H1 (cell line): ENCODE results near the gene SCUBE2.

Source experiments
- ASH2L ChIP-seq: fragments of 200-600, 300-600 bp; sonication (generic); IDR thresholded peaks from one replicate; pipeline ENCODE4 v1.7.1; 2017; ENCODE audit warnings: low read length
- CHD1 ChIP-seq: IDR thresholded peaks from 2 replicates; pipeline ENCODE4 v1.6.1; 2012; ENCODE audit warnings: low read depth, low read length, improper control_type of control experiment
- CTCF ChIP-seq, 3 experiments: IDR thresholded peaks; 1 replicate in 2 of 3; 2 replicates in 1 of 3; pipeline versions ENCODE4 v1.5.1 to v1.6.1; 2011; ENCODE audit warnings: low read length in 3 of 3, mild to moderate bottlenecking in 3 of 3, inconsistent platforms in 2 of 3, low read depth in 1 of 3, moderate library complexity in 1 of 3; ENCODE audit not compliant: insufficient read depth in 1 of 3; ENCODE audit errors: control extremely low read depth in 1 of 3
- EP300 ChIP-seq, 2 experiments: IDR thresholded peaks; 1 replicate in 1 of 2; 2 replicates in 1 of 2; pipeline ENCODE4 v1.6.1; 2011 to 2012; ENCODE audit warnings: low read depth in 2 of 2, low read length in 2 of 2, mild to moderate bottlenecking in 2 of 2, borderline replicate concordance in 1 of 2, inconsistent platforms in 1 of 2, moderate library complexity in 1 of 2
- EZH2 ChIP-seq: fragments of 200-600 bp; sonication (generic); IDR thresholded peaks from 2 replicates; pipeline ENCODE4 v1.7.1; 2012; ENCODE audit warnings: low read depth, mild to moderate bottlenecking, moderate library complexity, low read length, inconsistent platforms; ENCODE audit not compliant: severe bottlenecking
- HDAC6 ChIP-seq: IDR thresholded peaks from one replicate; pipeline ENCODE4 v1.7.1; 2012; ENCODE audit warnings: low read depth, mild to moderate bottlenecking, inconsistent platforms, low read length, moderate library complexity
- NRF1 ChIP-seq: IDR thresholded peaks from 2 replicates; pipeline ENCODE4 v1.6.1; 2011; ENCODE audit warnings: mild to moderate bottlenecking, low read depth, low read length, improper control_type of control experiment
- POLR2A ChIP-seq, 2 experiments: IDR thresholded peaks; 1 replicate in 1 of 2; 2 replicates in 1 of 2; pipeline ENCODE4 v1.6.1; 2011; ENCODE audit warnings: low read depth in 2 of 2, low read length in 2 of 2, mild to moderate bottlenecking in 2 of 2; ENCODE audit errors: control extremely low read depth in 1 of 2
- SIRT6 ChIP-seq: IDR thresholded peaks from one replicate; pipeline ENCODE4 v1.7.1; 2012; ENCODE audit warnings: low read length, inconsistent platforms
- SIX5 ChIP-seq: IDR thresholded peaks from 2 replicates; pipeline ENCODE4 v1.6.1; 2011; ENCODE audit warnings: mild to moderate bottlenecking, low read depth, low read length
- SUZ12 ChIP-seq: fragments of 200-600 bp; sonication (generic); IDR thresholded peaks from 2 replicates; pipeline ENCODE4 v1.6.1; 2012; ENCODE audit warnings: mild to moderate bottlenecking, inconsistent platforms, low read length, moderate library complexity, mixed read lengths
- USF2 ChIP-seq: IDR thresholded peaks from 2 replicates; pipeline ENCODE4 v1.6.1; 2011; ENCODE audit warnings: low read length, improper control_type of control experiment

GRCh38 chr11:9022961-9023680, 68.3 kb downstream of the SCUBE2 start:
- TF ChIP-seq CTCF (IDR thresholded peaks at IDR 0.05; ENCODE audit: control extremely low read depth in 1 of 3, insufficient read depth in 1 of 3, low read depth in 1 of 3, low read length in 3 of 3): no peak
- TF ChIP-seq USF2: no peak
- TF ChIP-seq POLR2A (IDR thresholded peaks at IDR 0.05; ENCODE audit: control extremely low read depth in 1 of 2, low read depth in 2 of 2, low read length in 2 of 2): no peak
- no peak for TF ChIP-seq CHD1
- TF ChIP-seq SIRT6: no peak
- no peak for TF ChIP-seq SUZ12
- TF ChIP-seq ASH2L: no peak
- no peak for TF ChIP-seq NRF1
- no peak for TF ChIP-seq EZH2
- no peak for TF ChIP-seq HDAC6
- no peak for TF ChIP-seq EP300 (IDR thresholded peaks at IDR 0.05; ENCODE audit: borderline replicate concordance in 1 of 2, low read depth in 2 of 2, low read length in 2 of 2)
- TF ChIP-seq SIX5: no peak
